ENCODE data around the gene ETFDH. TPM values are rescaled to one million over a fixed set of nuclear protein-coding genes. Genes with fewer than 3 reads are reported as not detected.
A peak's percentile ranks its signal among the peaks of the same experiment; 100 is the strongest.

Gene ETFDH
- total RNA-seq (10 to 100 TPM in 4 of 5 donors, 1 to 10 TPM in 1; 7.2 to 23.8 (median 14.3) TPM), total RNA-seq (11.6 to 44.6 (median 30.8) reads per million in 29 experiments)
- 24.4 TPM for total RNA-seq (2013)

DNA sequence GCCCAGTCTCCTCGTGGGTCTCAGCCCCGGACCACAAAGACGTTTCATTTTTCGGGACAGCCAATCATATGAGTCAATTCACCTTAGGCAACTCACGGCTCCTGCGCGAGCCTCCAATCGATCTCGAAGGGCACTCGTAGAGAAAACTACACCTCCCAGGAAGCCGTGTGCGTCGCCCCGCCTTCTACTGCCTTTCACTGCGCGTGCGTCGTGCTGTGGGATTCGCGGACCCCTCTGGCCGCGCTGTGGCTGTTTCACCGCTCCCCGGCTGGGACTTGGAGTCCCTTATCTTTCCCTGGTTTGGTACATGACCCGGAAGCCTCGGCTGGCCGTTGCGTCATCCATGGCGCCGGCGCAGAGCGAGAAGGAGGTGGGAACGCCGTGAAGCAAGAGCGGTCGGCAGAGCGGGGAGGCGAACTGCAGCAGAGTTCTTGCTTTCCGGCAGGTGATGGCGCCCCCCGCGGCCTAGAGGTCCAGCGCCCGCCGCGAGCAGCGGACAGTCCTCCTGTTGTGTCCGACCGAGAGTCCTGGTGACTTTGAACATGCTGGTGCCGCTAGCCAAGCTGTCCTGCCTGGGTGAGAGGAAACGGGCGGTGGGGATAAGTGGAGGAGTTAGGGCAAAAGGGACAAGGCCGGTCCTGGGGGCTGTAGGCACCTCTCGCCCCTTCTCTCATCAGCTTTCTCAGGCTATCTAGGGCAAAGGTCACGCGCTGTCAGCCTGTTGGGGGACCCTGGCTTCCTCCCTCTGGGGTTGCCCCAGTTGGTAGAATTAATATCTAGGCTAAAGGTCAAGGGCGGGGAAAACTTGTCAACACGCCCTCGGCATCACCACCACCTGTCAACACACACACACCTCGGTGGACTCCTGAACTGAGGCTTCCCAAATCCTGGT, at the start of gene ETFDH:
Gene ETFDH, plus strand, starts transcription at position 382 of the 892 bp plus-strand sequence. Its CDS starts 161 bp downstream, at position 543.
- Mint-ChIP-seq H3K27ac (peak within 1 kb of the TSS; percentile 98 to 99), H3K4me3 (peak within 1 kb of the TSS; percentile 93 to 95 (median 95)), H3K4me1 (peaks cover 18 to 38% (median 25%) of the 10 kb centered on the region in 3 donors), H3K36me3 (peaks cover 2% of the 10 kb centered on the region), H3K27me3 (no peaks in the 10 kb centered on the region), H3K9me3 (no peaks in the 10 kb centered on the region)
- no peaks in the 10 kb centered on the region for H3K27me3 ChIP-seq (replicated peaks in 1 of 2; ENCODE audit: control insufficient read depth in 2 of 2, extremely low read depth in 1 of 2, insufficient read depth in 2 of 2, low read length in 1 of 2)
- ATAC-seq (replicated peaks in 1 of 4): peak; percentile 87
- 0% methylated on average over 47 of the region's 60 CpGs for WGBS (ENCODE audit: insufficient coverage)
- no peaks in the 10 kb centered on the region for H3K36me3 ChIP-seq (ENCODE audit: control insufficient read depth in 2 of 2, extremely low read depth in 1 of 2, insufficient read depth in 1 of 2, low read length in 1 of 2)
- H3K4me1 ChIP-seq (ENCODE audit: control insufficient read depth in 1 of 2, extremely low read depth in 1 of 2, insufficient read depth in 2 of 2, low read length in 2 of 2): peaks cover 11 to 19% of the 10 kb centered on the region in 2 experiments
- DNase-seq: peak; percentile 96 to 100 (median 98)
- H3K9me3 ChIP-seq: no peaks in the 10 kb centered on the region
- peak within 1 kb of the TSS; percentile 64 to 98 for H3K4me3 ChIP-seq (ENCODE audit: control insufficient read depth in 1 of 2, extremely low read depth in 1 of 2, low read length in 1 of 2)
- ChIA-PET CTCF (no interaction called here), POLR2A (no interaction called here)
- H3K27ac ChIP-seq (ENCODE audit: low read length): peak within 1 kb of the TSS; percentile 99

DNA sequence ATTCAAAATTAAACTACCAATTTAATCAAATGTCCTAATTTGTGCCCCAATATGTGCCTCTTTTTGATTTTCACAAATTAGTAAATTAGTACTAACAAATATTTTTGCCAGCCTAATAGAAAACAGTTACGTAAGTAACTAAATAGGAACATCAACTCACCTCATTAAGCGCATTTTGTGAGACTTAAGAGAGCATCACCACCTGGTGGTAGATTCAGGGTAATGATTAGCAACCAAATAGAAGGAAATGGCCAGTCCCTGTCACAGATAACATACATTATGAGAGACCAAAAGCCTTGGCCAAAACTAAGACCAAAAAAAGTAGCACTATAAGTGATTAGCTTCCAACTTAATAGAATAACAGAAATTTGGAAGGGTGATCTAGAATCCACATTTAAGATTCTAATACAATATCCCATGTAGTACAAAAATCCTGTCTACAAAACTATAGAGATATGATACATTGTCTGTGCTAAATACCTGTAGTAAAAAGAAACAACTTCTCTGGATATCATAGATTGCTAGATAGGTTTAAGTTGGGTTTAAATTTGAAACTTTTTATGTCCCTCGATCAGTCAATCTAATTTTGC, 47.1 kb upstream of the ETFDH start:
- H3K4me1 Mint-ChIP-seq: no peaks in the 10 kb centered on the region
- CTCF ChIA-PET: interaction anchor here in 1 of 2 donors (1.4 kb wide), 1 partner anchor 370 kb away, joined by 4 read pairs; no protein-coding TSS in a partner anchor
- no peak overlapping the region for H3K27ac Mint-ChIP-seq
- no peaks in the 10 kb centered on the region for H3K36me3 Mint-ChIP-seq
- H3K4me3 Mint-ChIP-seq: no peak overlapping the region
- Histone ChIP-seq H3K4me3 (ENCODE audit: control insufficient read depth in 1 of 2, extremely low read depth in 1 of 2, low read length in 1 of 2) (no peak overlapping the region), H3K36me3 (ENCODE audit: control insufficient read depth in 2 of 2, extremely low read depth in 1 of 2, insufficient read depth in 1 of 2, low read length in 1 of 2) (no peaks in the 10 kb centered on the region), H3K27me3 (replicated peaks in 1 of 2; ENCODE audit: control insufficient read depth in 2 of 2, extremely low read depth in 1 of 2, insufficient read depth in 2 of 2, low read length in 1 of 2) (peaks cover 0 to 3% of the 10 kb centered on the region in 2 experiments), H3K9me3 (no peaks in the 10 kb centered on the region), H3K27ac (ENCODE audit: low read length) (no peak overlapping the region), H3K4me1 (ENCODE audit: control insufficient read depth in 1 of 2, extremely low read depth in 1 of 2, insufficient read depth in 2 of 2, low read length in 2 of 2) (no peaks in the 10 kb centered on the region)
- no peak for ATAC-seq (replicated peaks in 1 of 4)
- POLR2A ChIA-PET: no interaction called here
- peaks cover 8 to 9% of the 10 kb centered on the region in 2 donors for H3K27me3 Mint-ChIP-seq
- DNase-seq: peak in 1 of 35 experiments; percentile 42
- no CpG with 5 or more reads among the region's 3 CpGs for WGBS (ENCODE audit: insufficient coverage)
- H3K9me3 Mint-ChIP-seq: no peaks in the 10 kb centered on the region

DNA sequence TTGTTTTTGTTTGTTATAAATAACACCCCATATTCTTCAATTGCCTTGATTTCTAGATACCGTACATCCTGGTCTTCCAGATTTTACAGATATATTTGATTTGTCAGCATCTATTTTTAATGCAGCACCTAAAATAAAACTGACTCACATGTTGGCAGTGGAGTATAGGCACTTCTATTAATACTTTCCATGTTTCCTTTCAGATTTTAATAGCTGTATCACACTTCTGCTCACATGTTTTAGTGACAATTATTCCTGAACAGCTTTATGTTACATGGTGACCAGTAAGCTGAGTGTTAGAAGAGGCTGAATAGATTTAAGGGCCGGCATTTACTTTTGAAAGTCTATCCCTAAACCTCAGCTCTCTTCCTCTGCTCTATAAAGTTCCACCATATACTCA, 46.6 kb upstream of the ETFDH start:
- H3K27me3 ChIP-seq (replicated peaks in 1 of 2; ENCODE audit: control insufficient read depth in 2 of 2, extremely low read depth in 1 of 2, insufficient read depth in 2 of 2, low read length in 1 of 2): peaks cover 0 to 3% of the 10 kb centered on the region in 2 experiments
- WGBS (ENCODE audit: insufficient coverage): no CpG with 5 or more reads among the region's 2 CpGs
- CTCF ChIA-PET: interaction anchor here in 1 of 2 donors (1.4 kb wide), 1 partner anchor 371 kb away, joined by 4 read pairs; no protein-coding TSS in a partner anchor
- no peaks in the 10 kb centered on the region for H3K4me1 ChIP-seq (ENCODE audit: control insufficient read depth in 1 of 2, extremely low read depth in 1 of 2, insufficient read depth in 2 of 2, low read length in 2 of 2)
- POLR2A ChIA-PET: no interaction called here
- no peaks in the 10 kb centered on the region for H3K4me1 Mint-ChIP-seq
- H3K9me3 Mint-ChIP-seq: no peaks in the 10 kb centered on the region
- no peaks in the 10 kb centered on the region for H3K36me3 Mint-ChIP-seq
- no peak overlapping the region for H3K27ac ChIP-seq (ENCODE audit: low read length)
- ATAC-seq (replicated peaks in 1 of 4) (no peak), DNase-seq (no peak)
- no peaks in the 10 kb centered on the region for H3K36me3 ChIP-seq (ENCODE audit: control insufficient read depth in 2 of 2, extremely low read depth in 1 of 2, insufficient read depth in 1 of 2, low read length in 1 of 2)
- H3K9me3 ChIP-seq: no peaks in the 10 kb centered on the region
- H3K27ac Mint-ChIP-seq: no peak overlapping the region
- no peak overlapping the region for H3K4me3 Mint-ChIP-seq
- no peak overlapping the region for H3K4me3 ChIP-seq (ENCODE audit: control insufficient read depth in 1 of 2, extremely low read depth in 1 of 2, low read length in 1 of 2)
- H3K27me3 Mint-ChIP-seq: peaks cover 6 to 9% of the 10 kb centered on the region in 2 donors

DNA sequence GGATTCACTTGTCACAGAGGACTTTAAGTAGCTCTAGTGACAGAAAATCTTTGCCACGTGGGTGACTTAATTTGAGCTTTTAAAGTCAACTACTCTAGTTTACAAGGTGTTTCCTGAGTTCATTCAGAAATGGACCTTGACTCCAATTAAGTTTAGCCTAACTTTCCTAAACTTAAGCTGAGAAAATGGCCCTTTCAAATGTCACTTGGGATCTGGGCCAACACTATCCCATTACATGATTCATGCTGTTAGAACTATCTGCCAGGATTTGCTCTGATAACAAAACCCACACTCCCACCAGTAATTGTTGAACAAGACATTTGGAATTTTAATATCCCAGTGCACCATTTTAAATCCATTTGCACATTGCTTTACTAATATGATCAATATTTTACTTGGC, 41.2 kb upstream of the ETFDH start:
- Mint-ChIP-seq H3K27ac (no peak overlapping the region), H3K4me3 (no peak overlapping the region), H3K4me1 (no peaks in the 10 kb centered on the region), H3K36me3 (no peaks in the 10 kb centered on the region), H3K27me3 (peaks cover 7 to 10% of the 10 kb centered on the region in 2 donors), H3K9me3 (no peaks in the 10 kb centered on the region)
- Histone ChIP-seq H3K27me3 (replicated peaks in 1 of 2; ENCODE audit: control insufficient read depth in 2 of 2, extremely low read depth in 1 of 2, insufficient read depth in 2 of 2, low read length in 1 of 2) (no peaks in the 10 kb centered on the region), H3K4me3 (ENCODE audit: control insufficient read depth in 1 of 2, extremely low read depth in 1 of 2, low read length in 1 of 2) (no peak overlapping the region), H3K27ac (ENCODE audit: low read length) (no peak overlapping the region), H3K36me3 (ENCODE audit: control insufficient read depth in 2 of 2, extremely low read depth in 1 of 2, insufficient read depth in 1 of 2, low read length in 1 of 2) (no peaks in the 10 kb centered on the region), H3K9me3 (no peaks in the 10 kb centered on the region), H3K4me1 (ENCODE audit: control insufficient read depth in 1 of 2, extremely low read depth in 1 of 2, insufficient read depth in 2 of 2, low read length in 2 of 2) (no peaks in the 10 kb centered on the region)
- ChIA-PET POLR2A (no interaction called here), CTCF (no interaction called here)
- ATAC-seq (replicated peaks in 1 of 4) (no peak), DNase-seq (no peak)
- WGBS (ENCODE audit: insufficient coverage): no CpG with 5 or more reads among the region's 1 CpG

DNA sequence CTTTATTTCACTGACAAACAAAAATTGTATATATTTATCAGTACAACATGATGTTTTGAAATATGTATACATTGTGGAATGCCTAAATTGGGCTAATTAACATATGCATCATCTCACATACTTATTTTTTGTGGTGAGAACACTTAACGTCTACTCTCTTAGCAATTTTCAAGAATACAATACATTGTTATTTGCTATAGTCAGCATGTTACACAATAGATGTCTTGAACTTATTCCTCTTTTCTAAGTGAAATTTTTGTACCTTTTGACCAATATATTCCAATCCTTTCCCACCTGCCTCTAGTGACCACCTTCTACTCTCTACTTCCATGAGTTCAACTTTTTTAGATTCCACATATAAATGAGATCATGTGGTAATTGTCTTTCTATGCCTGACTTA, 35.5 kb upstream of the ETFDH start:
- WGBS (ENCODE audit: insufficient coverage): no CpG with 5 or more reads among the region's 1 CpG
- Histone ChIP-seq H3K27ac (ENCODE audit: low read length) (no peak overlapping the region), H3K4me3 (ENCODE audit: control insufficient read depth in 1 of 2, extremely low read depth in 1 of 2, low read length in 1 of 2) (no peak overlapping the region), H3K36me3 (ENCODE audit: control insufficient read depth in 2 of 2, extremely low read depth in 1 of 2, insufficient read depth in 1 of 2, low read length in 1 of 2) (no peaks in the 10 kb centered on the region), H3K4me1 (ENCODE audit: control insufficient read depth in 1 of 2, extremely low read depth in 1 of 2, insufficient read depth in 2 of 2, low read length in 2 of 2) (no peaks in the 10 kb centered on the region), H3K27me3 (replicated peaks in 1 of 2; ENCODE audit: control insufficient read depth in 2 of 2, extremely low read depth in 1 of 2, insufficient read depth in 2 of 2, low read length in 1 of 2) (no peaks in the 10 kb centered on the region), H3K9me3 (no peaks in the 10 kb centered on the region)
- no peaks in the 10 kb centered on the region for H3K4me1 Mint-ChIP-seq
- no peaks in the 10 kb centered on the region for H3K36me3 Mint-ChIP-seq
- ChIA-PET CTCF (no interaction called here), POLR2A (no interaction called here)
- DNase-seq (no peak), ATAC-seq (replicated peaks in 1 of 4) (no peak)
- H3K27ac Mint-ChIP-seq: no peak overlapping the region
- no peak overlapping the region for H3K4me3 Mint-ChIP-seq
- peaks cover 9 to 16% of the 10 kb centered on the region in 2 donors for H3K27me3 Mint-ChIP-seq
- no peaks in the 10 kb centered on the region for H3K9me3 Mint-ChIP-seq

DNA sequence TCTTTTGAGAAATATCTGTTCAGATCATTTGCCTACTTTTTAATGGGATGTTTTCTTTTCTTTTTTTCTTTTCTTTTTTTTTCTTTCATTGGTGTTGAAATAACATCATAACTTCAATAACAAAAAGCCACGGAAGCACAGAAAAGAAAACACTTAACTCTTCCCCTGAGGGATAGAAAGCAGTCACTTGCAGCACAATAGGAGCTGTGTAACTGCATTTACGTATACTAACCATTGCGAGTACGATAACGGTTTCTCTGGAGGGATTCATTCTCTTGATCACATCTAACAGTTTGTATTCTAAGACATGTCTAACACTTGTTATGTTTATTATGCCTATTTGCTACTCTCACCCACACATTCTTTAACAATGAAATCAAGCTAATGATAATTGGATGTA, 27.7 kb upstream of the ETFDH start:
- no peaks in the 10 kb centered on the region for H3K4me1 ChIP-seq (ENCODE audit: control insufficient read depth in 1 of 2, extremely low read depth in 1 of 2, insufficient read depth in 2 of 2, low read length in 2 of 2)
- no peak for DNase-seq
- H3K27ac ChIP-seq (ENCODE audit: low read length): no peak overlapping the region
- ChIA-PET POLR2A (interaction anchor here in 1 of 2 donors (0.6 kb wide), 1 partner anchor 518 kb away, joined by 4 read pairs; no protein-coding TSS in a partner anchor), CTCF (interaction anchor here in 1 of 2 donors (0.5 kb wide), 1 partner anchor 161 kb away, joined by 3 read pairs; no protein-coding TSS in a partner anchor)
- no peaks in the 10 kb centered on the region for H3K9me3 ChIP-seq
- no peak overlapping the region for H3K4me3 ChIP-seq (ENCODE audit: control insufficient read depth in 1 of 2, extremely low read depth in 1 of 2, low read length in 1 of 2)
- H3K36me3 Mint-ChIP-seq: no peaks in the 10 kb centered on the region
- no peak overlapping the region for H3K27ac Mint-ChIP-seq
- peaks cover 0 to 4% (median 0%) of the 10 kb centered on the region in 3 donors for H3K9me3 Mint-ChIP-seq
- no peak overlapping the region for H3K4me3 Mint-ChIP-seq
- 100% methylated on average over 2 of the region's 5 CpGs for WGBS (ENCODE audit: insufficient coverage)
- H3K36me3 ChIP-seq (ENCODE audit: control insufficient read depth in 2 of 2, extremely low read depth in 1 of 2, insufficient read depth in 1 of 2, low read length in 1 of 2): no peaks in the 10 kb centered on the region
- no peaks in the 10 kb centered on the region for H3K27me3 ChIP-seq (replicated peaks in 1 of 2; ENCODE audit: control insufficient read depth in 2 of 2, extremely low read depth in 1 of 2, insufficient read depth in 2 of 2, low read length in 1 of 2)
- peaks cover 17 to 32% of the 10 kb centered on the region in 2 donors for H3K27me3 Mint-ChIP-seq
- ATAC-seq (replicated peaks in 1 of 4): no peak
- H3K4me1 Mint-ChIP-seq: no peaks in the 10 kb centered on the region
